Body of pancreas (tissue), 4 donors: Measurements from ENCODE around the gene COL4A2. TPM values are rescaled to one million over a fixed set of nuclear protein-coding genes. Genes with fewer than 3 reads are reported as not detected.

Source experiments
- ATAC-seq: fragments of 150-250 bp; one replicate; pipeline ENCODE4 v1.9.1; 2016
- DNase-seq, 4 donors: peaks; one replicate each; pipeline ENCODE4 v3.0.0-alpha.2; 2019
- H3K27ac ChIP-seq, 4 donors: fragments of 200-600 bp; sonication (generic); 1 replicate in 3 of 4; 2 replicates in 1 of 4; pipeline versions ENCODE4 v1.5.1 to v1.6.1; 2016 to 2019; ENCODE audit warnings: mild to moderate bottlenecking in 1 of 4, mixed read lengths in 1 of 4, moderate library complexity in 1 of 4
- H3K27me3 ChIP-seq, 2 donors: fragments of 200-600 bp; sonication (generic); one replicate each; pipeline ENCODE4 v1.6.0; 2016; ENCODE audit warnings: mild to moderate bottlenecking in 1 of 2
- H3K36me3 ChIP-seq, 2 donors: fragments of 200-600 bp; sonication (generic); replicated peaks in 1 of 2; 2 replicates each; pipeline ENCODE4 v1.5.1; 2016; ENCODE audit warnings: low read depth in 2 of 2; ENCODE audit not compliant: insufficient read depth in 1 of 2
- H3K4me1 ChIP-seq: fragments of 200-600 bp; sonication (generic); one replicate; pipeline ENCODE4 v1.6.0; 2016
- H3K4me3 ChIP-seq, 2 donors: fragments of 200-600 bp; sonication (generic); 1 replicate in 1 of 2; 2 replicates in 1 of 2; pipeline ENCODE4 v1.5.1; 2016 to 2019
- H3K9me3 ChIP-seq, 3 donors: fragments of 200-600 bp; sonication (generic); 1 replicate in 2 of 3; 2 replicates in 1 of 3; pipeline ENCODE4 v1.5.1; 2016
- CTCF ChIP-seq, 7 experiments: fragments of 450-650 bp in 4 of 7; fragments of 200-600 bp in 3 of 7; sonication (generic) in 3 of 7; IDR thresholded peaks; one replicate each; pipeline ENCODE4 v1.5.1; 2016 to 2019; ENCODE audit warnings: antibody characterized with exemption in 7 of 7
- POLR2A ChIP-seq, 3 donors: fragments of 450-650 bp; IDR thresholded peaks; one replicate each; pipeline ENCODE4 v1.6.1; 2016; ENCODE audit warnings: antibody characterized with exemption in 3 of 3, mild to moderate bottlenecking in 2 of 3
- WGBS, 2 donors: methylation state at CpG; one replicate each; pipeline ENCODE4 v1.1.5; 2017; 5-methylcytosine and 5-hydroxymethylcytosine counted together
- intact Hi-C: fragments of 100-400 bp; cut with DNase I; formaldehyde crosslinking; loops from one replicate; pipeline ENCODE4 v1.15.1; 2023
- total RNA-seq, 2 donors: library from RNA; depleted of rRNA; stranded (reverse); fragments of >200 nt; gene quantifications; one replicate each; pipeline ENCODE4 v1.1.0, GENCODE V29; 2016

COL4A2 gene
- total RNA-seq, 2 donors from 2014 or later = 69.3 to 230 TPM

GRCh38 chr13:110322126-110322827, 15.2 kb downstream of the COL4A2 start:
- Histone ChIP-seq H3K36me3 (no peaks in the 10 kb centered on the region), H3K27ac (no peak overlapping the region), H3K4me1 (peaks cover 46% of the 10 kb centered on the region), H3K27me3 (no peaks in the 10 kb centered on the region), H3K4me3 (no peak overlapping the region), H3K9me3 (no peaks in the 10 kb centered on the region)
- TF ChIP-seq POLR2A (IDR thresholded peaks at IDR 0.05) (no peak), CTCF (IDR thresholded peaks at IDR 0.05) (no peak)
- WGBS, 2 donors = 61 to 67% methylated on average over 16 of the region's 16 CpGs
- DNase-seq (no peak), ATAC-seq (no peak)
- intact Hi-C loops = no loop called here

- Histone ChIP-seq H3K4me3 (no peak overlapping the region), H3K4me1 (peaks cover 47% of the 10 kb centered on the region), H3K27me3 (no peaks in the 10 kb centered on the region), H3K27ac (no peak overlapping the region), H3K36me3 (no peaks in the 10 kb centered on the region), H3K9me3 (no peaks in the 10 kb centered on the region)
- WGBS, 2 donors = 70 to 87% methylated on average over 7 of the region's 7 CpGs
- TF ChIP-seq POLR2A (IDR thresholded peaks at IDR 0.05) (no peak), CTCF (IDR thresholded peaks at IDR 0.05) (no peak)
- DNase-seq (no peak), ATAC-seq (no peak)
- intact Hi-C loops = no loop called here
Observed at GRCh38 chr13:110322828-110323171, 15.7 kb downstream of the COL4A2 start.

GRCh38 chr13:110323172-110323891, 16.2 kb downstream of the COL4A2 start:
- DNase-seq = no peak
- Histone ChIP-seq H3K36me3 (no peaks in the 10 kb centered on the region), H3K27ac (no peak overlapping the region), H3K4me1 (peaks cover 44% of the 10 kb centered on the region), H3K27me3 (no peaks in the 10 kb centered on the region), H3K9me3 (no peaks in the 10 kb centered on the region), H3K4me3 (no peak overlapping the region)
- WGBS, 2 donors = 70 to 72% methylated on average over 8 of the region's 8 CpGs
- TF ChIP-seq POLR2A (IDR thresholded peaks at IDR 0.05) = no peak
- no peak for TF ChIP-seq CTCF (IDR thresholded peaks at IDR 0.05)
- intact Hi-C loops = no loop called here
- ATAC-seq = no peak

GRCh38 chr13:110324026-110324749, 17.1 kb downstream of the COL4A2 start:
- H3K27ac ChIP-seq = no peak overlapping the region
- H3K4me1 ChIP-seq = peaks cover 36% of the 10 kb centered on the region
- no peak for DNase-seq

More at GRCh38 chr13:110324026-110324749, 17.1 kb downstream of the COL4A2 start:
- intact Hi-C loops = no loop called here
- Histone ChIP-seq H3K27me3 (no peaks in the 10 kb centered on the region), H3K9me3 (no peaks in the 10 kb centered on the region), H3K36me3 (no peaks in the 10 kb centered on the region), H3K4me3 (no peak overlapping the region)
- ATAC-seq = no peak
- WGBS, 2 donors = 67 to 88% methylated on average over 5 to 10 of the region's 10 CpGs
- TF ChIP-seq POLR2A (IDR thresholded peaks at IDR 0.05) = no peak
- TF ChIP-seq CTCF (IDR thresholded peaks at IDR 0.05) = no peak
